HG03565 (cell line): ENCODE results near the gene MYO10.
"Not testable (repeated sequence)": the region's sequence is repeated elsewhere in the genome, so short reads cannot be mapped to it uniquely, and the experiment has no call there.

Source experiments
- ATAC-seq: cut with Tn5 transposase; IDR thresholded peaks from one replicate; pipeline ENCODE4 v1.9.1; 2021; ENCODE audit warnings: mild to moderate bottlenecking, moderate library complexity; ENCODE audit not compliant: unreplicated experiment

Gene MYO10

GRCh38 chr5:16722097-16722495 lies 214.0 kb downstream of the MYO10 start:
- ATAC-seq: no peak

GRCh38 chr5:16721151-16722096 lies 214.7 kb downstream of the MYO10 start:
- ATAC-seq: no peak

- ATAC-seq: not testable (repeated sequence)
Measured at GRCh38 chr5:16718036-16718435, 218.1 kb downstream of the MYO10 start.

- ATAC-seq: no peak
Measured at GRCh38 chr5:16713386-16713928, 222.6 kb downstream of the MYO10 start.

- ATAC-seq: no peak
Measured at GRCh38 chr5:16712620-16713019, 223.5 kb downstream of the MYO10 start.

GRCh38 chr5:16712178-16712577 lies 223.9 kb downstream of the MYO10 start:
- no peak for ATAC-seq

GRCh38 chr5:16709691-16710433 lies 226.2 kb downstream of the MYO10 start:
- no peak for ATAC-seq

GRCh38 chr5:16707869-16708192 lies 228.3 kb downstream of the MYO10 start:
- no peak for ATAC-seq

- ATAC-seq: no peak
Measured at GRCh38 chr5:16707168-16707868, 228.8 kb downstream of the MYO10 start.

GRCh38 chr5:16704945-16705344 lies 231.1 kb downstream of the MYO10 start:
- ATAC-seq: no peak

GRCh38 chr5:16702964-16703363 lies 233.1 kb downstream of the MYO10 start:
- no peak for ATAC-seq

GRCh38 chr5:16701134-16702099 lies 234.7 kb downstream of the MYO10 start:
- no peak for ATAC-seq

GRCh38 chr5:16700081-16700480 lies 236.0 kb downstream of the MYO10 start:
- ATAC-seq: no peak

GRCh38 chr5:16695779-16696178 lies 240.3 kb downstream of the MYO10 start:
- no peak for ATAC-seq

GRCh38 chr5:16693879-16694278 lies 242.2 kb downstream of the MYO10 start:
- ATAC-seq: no peak

GRCh38 chr5:16691731-16692130 lies 244.4 kb downstream of the MYO10 start:
- ATAC-seq: no peak

GRCh38 chr5:16690243-16690852 lies 245.7 kb downstream of the MYO10 start:
- ATAC-seq: peak; percentile 67

GRCh38 chr5:16687898-16688297 lies 248.2 kb downstream of the MYO10 start:
- no peak for ATAC-seq

- ATAC-seq: no peak
Measured at GRCh38 chr5:16685069-16685468, 251.0 kb downstream of the MYO10 start.

GRCh38 chr5:16681876-16682275 lies 254.2 kb downstream of the MYO10 start:
- ATAC-seq: no peak
